ENCODE data around the gene GALNT17. TPM values are rescaled to one million over a fixed set of nuclear protein-coding genes. Genes with fewer than 3 reads are reported as not detected.
"Not testable (repeated sequence)": the region's sequence is repeated elsewhere in the genome, so short reads cannot be mapped to it uniquely, and the experiment has no call there.

Gene GALNT17
- total RNA-seq, 1 donor from 2014 or later = 0.12 TPM

DNA sequence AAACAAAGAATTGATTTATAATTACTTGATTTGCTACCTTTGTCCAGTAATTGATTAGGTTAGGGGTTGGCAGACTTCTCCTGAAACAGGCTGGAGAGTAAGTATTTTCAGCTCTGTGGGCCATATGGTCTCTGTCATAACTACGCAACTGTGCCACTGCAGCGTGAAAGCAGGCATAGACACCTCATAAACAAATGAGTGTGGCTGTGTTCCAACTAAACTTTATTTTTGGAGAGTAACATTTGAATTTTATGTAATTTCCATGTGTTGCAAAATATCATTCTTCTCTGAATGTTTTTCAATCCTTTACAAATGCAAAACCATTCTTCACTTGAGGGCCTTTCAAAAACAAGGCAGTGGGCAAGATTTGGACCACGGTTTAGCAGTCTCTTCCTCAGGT, 76.9 kb downstream of the GALNT17 start:
- no peak overlapping the region for H3K4me3 ChIP-seq (ENCODE audit: low read depth, low read length)
- TF ChIP-seq, protein P1, sequence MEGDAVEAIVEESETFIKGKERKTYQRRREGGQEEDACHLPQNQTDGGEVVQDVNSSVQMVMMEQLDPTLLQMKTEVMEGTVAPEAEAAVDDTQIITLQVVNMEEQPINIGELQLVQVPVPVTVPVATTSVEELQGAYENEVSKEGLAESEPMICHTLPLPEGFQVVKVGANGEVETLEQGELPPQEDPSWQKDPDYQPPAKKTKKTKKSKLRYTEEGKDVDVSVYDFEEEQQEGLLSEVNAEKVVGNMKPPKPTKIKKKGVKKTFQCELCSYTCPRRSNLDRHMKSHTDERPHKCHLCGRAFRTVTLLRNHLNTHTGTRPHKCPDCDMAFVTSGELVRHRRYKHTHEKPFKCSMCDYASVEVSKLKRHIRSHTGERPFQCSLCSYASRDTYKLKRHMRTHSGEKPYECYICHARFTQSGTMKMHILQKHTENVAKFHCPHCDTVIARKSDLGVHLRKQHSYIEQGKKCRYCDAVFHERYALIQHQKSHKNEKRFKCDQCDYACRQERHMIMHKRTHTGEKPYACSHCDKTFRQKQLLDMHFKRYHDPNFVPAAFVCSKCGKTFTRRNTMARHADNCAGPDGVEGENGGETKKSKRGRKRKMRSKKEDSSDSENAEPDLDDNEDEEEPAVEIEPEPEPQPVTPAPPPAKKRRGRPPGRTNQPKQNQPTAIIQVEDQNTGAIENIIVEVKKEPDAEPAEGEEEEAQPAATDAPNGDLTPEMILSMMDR (conservative IDR thresholded peaks at IDR 0.05; ENCODE audit: low read depth, low read length) = no peak
- no peak for DNase-seq (ENCODE audit: low read depth)

DNA sequence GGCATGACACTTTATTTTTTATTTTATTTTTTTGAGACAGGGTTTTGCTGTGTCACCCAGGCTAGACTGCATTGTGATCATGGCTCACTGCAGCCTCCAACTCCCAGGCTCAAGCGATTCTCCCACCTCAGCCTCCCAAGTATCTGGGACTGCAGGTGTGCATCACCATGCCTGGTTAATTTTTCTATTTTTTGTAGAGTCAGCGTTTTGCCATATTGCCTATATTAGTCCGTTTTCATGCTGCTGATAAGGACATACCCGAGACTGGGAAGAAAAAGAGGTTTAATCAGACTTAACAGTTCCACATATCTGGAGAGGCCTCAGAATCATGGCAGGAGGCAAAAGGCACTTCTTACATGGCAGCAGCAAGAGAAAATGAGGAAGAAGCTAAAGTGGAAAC, 77.5 kb downstream of the GALNT17 start:
- DNase-seq (ENCODE audit: low read depth) = not testable (repeated sequence)

DNA sequence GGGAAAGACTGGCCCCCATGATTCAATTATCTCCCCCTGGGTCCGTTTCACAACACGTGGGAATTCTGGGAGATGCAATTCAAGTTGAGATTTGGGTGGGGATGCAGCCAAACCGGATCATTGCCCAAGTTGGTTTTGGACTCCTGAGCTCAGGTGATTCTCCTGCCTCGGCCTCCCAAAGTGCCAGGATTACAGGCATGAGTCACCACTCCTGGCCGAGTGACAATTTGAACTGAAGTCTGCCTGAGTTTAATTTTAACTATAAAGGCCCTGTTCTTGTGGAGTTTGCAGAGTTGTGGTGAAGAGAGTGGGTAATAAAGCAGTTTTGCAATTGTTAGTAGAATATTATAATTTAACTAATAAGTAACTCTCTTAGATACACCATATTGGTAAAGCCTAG, 78.3 kb downstream of the GALNT17 start:
- TF ChIP-seq, protein P1 (conservative IDR thresholded peaks at IDR 0.05; ENCODE audit: low read depth, low read length) = no peak
- no peak overlapping the region for H3K4me3 ChIP-seq (ENCODE audit: low read depth, low read length)
- no peak for DNase-seq (ENCODE audit: low read depth)

More for the DNA sequence above, 77.5 kb downstream of the GALNT17 start:
- H3K4me3 ChIP-seq (ENCODE audit: low read depth, low read length) = not testable (repeated sequence)

DNA sequence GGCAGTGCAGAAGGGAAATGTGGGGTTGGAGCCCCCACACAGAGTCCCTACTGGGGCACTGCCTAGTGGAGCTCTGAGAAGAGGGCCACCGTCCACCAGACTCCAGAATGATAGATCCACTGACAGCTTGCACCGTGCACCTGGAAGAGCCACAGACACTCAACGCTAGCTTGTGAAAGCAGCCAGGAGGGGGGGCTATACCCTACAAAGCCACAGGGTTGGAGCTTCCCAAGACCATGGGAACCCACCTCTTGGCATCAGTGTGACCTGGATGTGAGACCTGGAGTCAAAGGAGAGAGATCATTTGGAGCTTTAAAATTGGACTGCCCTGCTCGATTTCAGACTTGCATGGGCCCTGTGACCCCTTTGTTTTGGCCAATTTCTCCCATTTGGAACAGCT, 80.5 kb downstream of the GALNT17 start:
- not testable (repeated sequence) for H3K4me3 ChIP-seq (ENCODE audit: low read depth, low read length); DNase-seq (ENCODE audit: low read depth)

DNA sequence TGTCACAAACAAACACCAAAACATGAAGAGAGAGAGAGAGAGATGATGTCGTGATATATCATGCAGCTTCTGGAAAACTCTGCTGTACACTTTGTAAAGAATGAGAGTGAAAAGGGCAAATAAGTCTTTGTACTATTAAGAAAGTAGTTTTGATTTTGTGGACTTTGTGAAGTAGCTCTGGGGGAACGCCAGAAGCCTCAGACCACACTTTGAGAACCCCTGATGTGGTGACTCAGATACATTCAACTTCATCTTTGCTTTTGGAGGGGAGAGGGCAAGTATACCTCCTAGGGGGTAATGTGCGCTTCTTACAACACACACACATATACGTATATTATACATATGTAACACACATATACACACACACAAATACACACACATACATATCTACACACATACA, 84.3 kb downstream of the GALNT17 start:
- no peak overlapping the region for H3K4me3 ChIP-seq (ENCODE audit: low read depth, low read length)
- TF ChIP-seq, protein P1 (conservative IDR thresholded peaks at IDR 0.05; ENCODE audit: low read depth, low read length) = no peak
- no peak for DNase-seq (ENCODE audit: low read depth)

DNA sequence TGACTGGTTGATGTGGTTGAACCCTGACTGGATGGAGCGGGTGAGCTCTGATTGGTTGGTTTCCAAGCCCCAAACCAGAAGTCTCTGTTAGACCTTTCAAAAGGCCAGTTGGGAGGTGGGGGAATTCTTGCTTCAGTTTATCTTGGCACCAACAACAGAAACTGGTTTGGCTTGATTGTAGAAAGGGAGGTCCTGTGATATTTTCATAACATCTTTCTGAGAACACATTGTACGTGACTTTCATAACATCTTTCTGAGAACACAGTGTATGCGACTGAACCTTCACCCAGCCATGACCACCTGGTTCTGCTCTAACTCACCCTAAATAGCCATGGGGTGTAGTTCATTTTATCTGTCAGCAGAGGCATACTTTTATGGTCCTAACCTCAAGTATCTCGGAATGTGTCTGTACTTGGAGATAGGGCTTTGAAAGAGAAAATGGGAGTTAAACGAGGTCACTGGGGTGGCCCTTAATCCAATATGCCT, 88.3 kb downstream of the GALNT17 start:
- no peak overlapping the region for H3K4me3 ChIP-seq (ENCODE audit: low read depth, low read length)
- TF ChIP-seq, protein P1 (conservative IDR thresholded peaks at IDR 0.05; ENCODE audit: low read depth, low read length) = no peak
- DNase-seq (ENCODE audit: low read depth) = no peak

DNA sequence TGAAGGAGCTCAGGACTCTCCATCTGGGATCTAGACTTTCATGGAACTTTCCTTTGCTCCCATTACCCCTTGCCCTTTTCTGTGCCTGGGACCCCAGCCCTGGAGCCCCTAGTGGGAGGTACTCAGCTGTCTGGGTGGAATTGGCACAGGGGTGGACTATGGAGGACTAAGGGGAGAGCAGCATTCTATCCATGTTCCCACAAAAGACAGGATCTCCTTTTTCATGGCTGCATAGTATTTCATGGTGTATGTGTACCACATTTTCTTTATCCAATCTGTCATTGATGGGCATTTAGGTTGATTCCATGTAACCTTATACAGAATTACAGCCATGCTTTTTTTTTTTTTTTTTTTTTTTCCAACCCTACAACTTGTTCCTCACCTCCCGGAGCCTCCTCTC, 89.1 kb downstream of the GALNT17 start:
- TF ChIP-seq, protein P1 (conservative IDR thresholded peaks at IDR 0.05; ENCODE audit: low read depth, low read length) = no peak
- no peak for DNase-seq (ENCODE audit: low read depth)
- no peak overlapping the region for H3K4me3 ChIP-seq (ENCODE audit: low read depth, low read length)

DNA sequence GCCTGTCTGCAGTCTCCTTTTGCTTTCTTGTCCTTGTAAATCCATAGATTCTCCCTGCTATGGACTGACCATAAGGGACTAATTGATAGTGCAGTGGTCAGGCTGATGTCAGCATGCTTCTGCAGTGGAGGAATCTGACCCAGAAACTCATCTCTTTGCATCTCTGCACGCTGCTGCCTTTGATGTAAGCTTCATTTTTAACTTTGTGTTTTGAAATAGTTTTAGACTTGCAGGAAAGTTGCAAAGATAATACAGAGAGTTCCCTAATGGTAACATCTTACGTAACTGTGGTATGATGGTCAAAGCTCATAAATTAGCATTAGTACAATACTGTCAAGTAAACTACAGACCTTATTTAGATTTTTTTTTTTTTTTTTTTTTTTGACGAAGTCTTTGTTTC, 89.6 kb downstream of the GALNT17 start:
- H3K4me3 ChIP-seq (ENCODE audit: low read depth, low read length) = no peak overlapping the region
- DNase-seq (ENCODE audit: low read depth) = no peak
- TF ChIP-seq, protein P1 (conservative IDR thresholded peaks at IDR 0.05; ENCODE audit: low read depth, low read length) = no peak
